Parathyroid adenoma (tissue), 2 donors: ENCODE data around the gene C18orf63.
A peak's percentile ranks its signal among the peaks of the same experiment; 100 is the strongest.

Source experiments
- H2AFZ ChIP-seq: fragments of 300-600 bp; sonication (generic); one replicate; pipeline ENCODE4 v1.7.0; 2017; ENCODE audit warnings: antibody characterized with exemption, mild to moderate bottlenecking
- H3K27ac ChIP-seq: fragments of 300-600 bp; sonication (generic); one replicate; pipeline ENCODE4 v1.7.0; 2017
- H3K27me3 ChIP-seq: fragments of 300-600 bp; sonication (generic); one replicate; pipeline ENCODE4 v1.7.0; 2017; ENCODE audit warnings: low read length; ENCODE audit not compliant: control insufficient read depth, insufficient read depth
- H3K36me3 ChIP-seq: fragments of 300-600 bp; sonication (generic); one replicate; pipeline ENCODE4 v1.7.0; 2017; ENCODE audit warnings: low read length; ENCODE audit not compliant: control insufficient read depth, insufficient read depth
- H3K4me1 ChIP-seq: fragments of 300-600 bp; sonication (generic); one replicate; pipeline ENCODE4 v1.7.0; 2017; ENCODE audit warnings: control low read depth
- H3K4me2 ChIP-seq: fragments of 300-600 bp; sonication (generic); one replicate; pipeline ENCODE4 v1.7.0; 2017; ENCODE audit warnings: low read length
- H3K4me3 ChIP-seq: fragments of 300-600 bp; sonication (generic); one replicate; pipeline ENCODE4 v1.7.0; 2017; ENCODE audit warnings: low read depth, low read length
- H3K79me2 ChIP-seq: fragments of 300-600 bp; sonication (generic); one replicate; pipeline ENCODE4 v1.7.0; 2017; ENCODE audit warnings: control low read depth
- H3K9ac ChIP-seq: fragments of 300-600 bp; sonication (generic); one replicate; pipeline ENCODE4 v1.7.0; 2017; ENCODE audit warnings: mild to moderate bottlenecking
- H3K9me3 ChIP-seq: fragments of 300-600 bp; sonication (generic); one replicate; pipeline ENCODE4 v1.7.0; 2017; ENCODE audit warnings: low read length; ENCODE audit not compliant: control insufficient read depth
- CTCF ChIP-seq: fragments of 300-600 bp; sonication (generic); IDR thresholded peaks from one replicate; pipeline ENCODE4 v1.7.0; 2017; ENCODE audit warnings: antibody characterized with exemption, mild to moderate bottlenecking
- donor health status: primary hyperparathyroidism.

C18orf63 gene

GRCh38 chr18:74299746-74300145 is 15.9 kb upstream of the C18orf63 start:
- no peak overlapping the region for H3K4me2 ChIP-seq
- H3K4me3 ChIP-seq = no peak overlapping the region
- no peak for TF ChIP-seq CTCF
- no peak overlapping the region for H3K27ac ChIP-seq
- no peaks in the 10 kb centered on the region for H3K36me3 ChIP-seq
- peaks cover 3% of the 10 kb centered on the region for H3K4me1 ChIP-seq
- no peaks in the 10 kb centered on the region for H3K9me3 ChIP-seq
- H3K79me2 ChIP-seq = no peaks in the 10 kb centered on the region
- no peaks in the 10 kb centered on the region for H3K27me3 ChIP-seq
- H2AFZ ChIP-seq = peak overlapping the region; percentile 32
- no peak overlapping the region for H3K9ac ChIP-seq

- Histone ChIP-seq H3K4me1 (peaks cover 7% of the 10 kb centered on the region), H3K27ac (no peak overlapping the region), H3K79me2 (no peaks in the 10 kb centered on the region), H3K4me3 (no peak overlapping the region), H3K27me3 (no peaks in the 10 kb centered on the region), H3K4me2 (no peak overlapping the region), H2AFZ (peak overlapping the region; percentile 55), H3K9me3 (no peaks in the 10 kb centered on the region), H3K9ac (no peak overlapping the region), H3K36me3 (no peaks in the 10 kb centered on the region)
- TF ChIP-seq CTCF = no peak
Measured at GRCh38 chr18:74303306-74303705, 12.3 kb upstream of the C18orf63 start.

DNA sequence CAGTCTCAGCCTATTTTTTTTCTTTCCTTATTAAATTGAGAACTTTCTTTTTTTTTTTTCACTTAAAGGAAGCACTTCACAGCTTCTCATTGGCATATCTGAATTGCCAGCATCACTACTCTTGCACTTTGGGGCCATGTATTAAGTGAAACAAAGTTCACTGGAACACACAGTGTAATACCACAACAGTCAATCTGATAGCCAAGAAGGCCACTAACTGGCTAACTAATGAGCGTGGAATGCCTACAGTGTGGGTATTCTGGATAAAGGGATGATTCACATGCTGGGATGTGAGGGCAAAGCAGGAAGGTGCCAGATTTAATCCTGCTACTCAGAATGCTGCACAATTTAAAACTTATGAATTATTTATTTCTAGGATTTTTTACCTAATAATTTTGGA is 11.7 kb upstream of the C18orf63 start:
- no peak overlapping the region for H3K4me3 ChIP-seq

GRCh38 chr18:74310411-74310810 is 5.2 kb upstream of the C18orf63 start:
- H3K27ac ChIP-seq = peak overlapping the region; percentile 90
- H3K36me3 ChIP-seq = no peaks in the 10 kb centered on the region
- peak; percentile 66 for TF ChIP-seq CTCF
- H3K4me1 ChIP-seq = peaks cover 22% of the 10 kb centered on the region
- H3K4me2 ChIP-seq = no peak overlapping the region
- no peaks in the 10 kb centered on the region for H3K79me2 ChIP-seq
- H3K9me3 ChIP-seq = no peaks in the 10 kb centered on the region
- H2AFZ ChIP-seq = peak overlapping the region; percentile 73
- no peak overlapping the region for H3K9ac ChIP-seq
- H3K27me3 ChIP-seq = no peaks in the 10 kb centered on the region
- H3K4me3 ChIP-seq = no peak overlapping the region

More for the DNA sequence above, 11.7 kb upstream of the C18orf63 start:
- no peaks in the 10 kb centered on the region for H3K36me3 ChIP-seq
- H3K27ac ChIP-seq = no peak overlapping the region
- no peak overlapping the region for H3K9ac ChIP-seq
- peak overlapping the region; percentile 55 for H2AFZ ChIP-seq
- H3K4me2 ChIP-seq = no peak overlapping the region
- H3K9me3 ChIP-seq = no peaks in the 10 kb centered on the region
- H3K4me1 ChIP-seq = peaks cover 7% of the 10 kb centered on the region
- no peak for TF ChIP-seq CTCF
- H3K27me3 ChIP-seq = no peaks in the 10 kb centered on the region
- no peaks in the 10 kb centered on the region for H3K79me2 ChIP-seq

DNA sequence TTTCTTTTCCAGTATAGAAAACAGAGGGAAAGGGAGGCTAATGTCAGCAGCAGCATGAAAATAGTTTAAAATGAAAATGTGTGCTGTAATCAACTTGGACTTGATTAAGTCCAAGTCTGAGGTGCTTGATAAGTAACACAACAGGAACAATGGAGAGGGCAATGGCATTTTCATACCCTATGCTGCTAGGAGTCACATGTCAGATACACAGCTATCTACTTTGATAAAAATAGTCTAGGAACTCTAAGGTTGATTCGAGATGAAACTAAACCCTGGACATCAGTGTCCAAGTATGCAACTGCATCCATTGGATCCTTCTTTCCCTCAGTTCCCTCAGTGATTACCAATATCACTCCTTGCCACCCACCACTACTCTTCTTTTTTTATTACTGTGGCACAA is 4.6 kb upstream of the C18orf63 start:
- no peaks in the 10 kb centered on the region for H3K27me3 ChIP-seq
- no peak overlapping the region for H3K4me2 ChIP-seq
- peak overlapping the region; percentile 90 for H3K27ac ChIP-seq
- H3K4me3 ChIP-seq = no peak overlapping the region
- no peak for TF ChIP-seq CTCF
- H3K4me1 ChIP-seq = peaks cover 22% of the 10 kb centered on the region
- H3K36me3 ChIP-seq = no peaks in the 10 kb centered on the region
- no peaks in the 10 kb centered on the region for H3K79me2 ChIP-seq
- no peak overlapping the region for H3K9ac ChIP-seq
- H2AFZ ChIP-seq = peak overlapping the region; percentile 73
- H3K9me3 ChIP-seq = no peaks in the 10 kb centered on the region
